Stomach (tissue), 9 donors: ENCODE measurements around the gene PSTPIP1. TPM values are rescaled to one million over a fixed set of nuclear protein-coding genes. Genes with fewer than 3 reads are reported as not detected.

Source experiments
- DNase-seq, 2 donors: peaks; one replicate each; pipeline versions ENCODE4 v3.0.0 to v3.0.0-alpha.2; 2013 to 2019
- H3K27ac ChIP-seq, 5 donors: fragments of 200-600 bp in 4 of 5; sonication (generic) in 4 of 5; one replicate each; pipeline ENCODE4 v1.5.1; 2013 to 2019; ENCODE audit warnings: mild to moderate bottlenecking in 1 of 5, moderate library complexity in 1 of 5
- H3K27me3 ChIP-seq, 3 donors: fragments of 200-600 bp; sonication (generic); one replicate each; pipeline ENCODE4 v1.5.1; 2017 to 2019; ENCODE audit warnings: mixed run types in 1 of 3
- H3K36me3 ChIP-seq, 4 donors: fragments of 200-600 bp; sonication (generic); 1 replicate in 3 of 4; 2 replicates in 1 of 4; pipeline ENCODE4 v1.5.1; 2016 to 2019
- H3K4me1 ChIP-seq, 4 donors: fragments of 200-600 bp; sonication (generic); one replicate each; pipeline ENCODE4 v1.5.1; 2016 to 2019
- H3K4me3 ChIP-seq, 4 donors: fragments of 200-600 bp; sonication (generic) in 3 of 4; one replicate each; pipeline ENCODE4 v1.5.1; 2016 to 2019; ENCODE audit warnings: mild to moderate bottlenecking in 1 of 4
- H3K9me3 ChIP-seq, 4 donors: fragments of 200-600 bp; sonication (generic); one replicate each; pipeline ENCODE4 v1.5.1; 2016 to 2019
- EP300 ChIP-seq: sonication (generic); formaldehyde crosslinking; IDR thresholded peaks from one replicate; pipeline ENCODE4 v1.6.1; 2017; ENCODE audit warnings: antibody characterized with exemption
- POLR2A ChIP-seq, 4 donors: fragments of 450-650 bp; IDR thresholded peaks; one replicate each; pipeline ENCODE4 v1.6.1; 2016; ENCODE audit warnings: antibody characterized with exemption in 4 of 4, control low read depth in 2 of 4, mild to moderate bottlenecking in 1 of 4, moderate library complexity in 1 of 4
- POLR2AphosphoS5 ChIP-seq, 3 donors: sonication (generic); formaldehyde crosslinking; IDR thresholded peaks; one replicate each; pipeline ENCODE4 v1.6.1; 2016; ENCODE audit warnings: antibody characterized with exemption in 3 of 3
- WGBS, 5 donors: extraction: QIAGEN DNeasy Blood & Tissue Kit in 3 of 5; methylation state at CpG; one replicate each; pipeline versions ENCODE4 v1.1.5 to v1.1.7; 2013 to 2018; 5-methylcytosine and 5-hydroxymethylcytosine counted together
- intact Hi-C: fragments of 100-400 bp; cut with DNase I; formaldehyde crosslinking; loops from one replicate; pipeline ENCODE4 v1.15.1; 2023; ENCODE audit warnings: low total_unique reads
- polyA plus RNA-seq, 3 donors: library from polyadenylated mRNA; stranded (reverse); fragments of 200-250 nt; gene quantifications; one replicate each; pipeline ENCODE4 v1.2.3, GENCODE V29; 2013
- total RNA-seq, 5 donors: library from RNA; depleted of rRNA; stranded (reverse); fragments of >200 nt; gene quantifications; one replicate each; pipeline versions ENCODE4 v1.1.0 to v1.2.3, GENCODE V29; 2014 to 2016
- TF ChIP-seq, protein P1 (sequence below), 7 experiments: fragments of 450-650 bp in 4 of 7; fragments of 200-600 bp in 3 of 7; sonication (generic) in 3 of 7; IDR thresholded peaks; one replicate each; pipeline ENCODE4 v1.5.1; 2016 to 2019; ENCODE audit warnings: antibody characterized with exemption in 7 of 7, control low read depth in 2 of 7, mild to moderate bottlenecking in 1 of 7
- donor health status: healthy with polysubstance abuse.
- donor health status: Bipolar disorder and iron deficiency.
- donor health status: healthy.

PSTPIP1 gene
- total and polyA plus RNA-seq, 8 donors = 0.29 to 75.4 (median 5.4) TPM

DNA sequence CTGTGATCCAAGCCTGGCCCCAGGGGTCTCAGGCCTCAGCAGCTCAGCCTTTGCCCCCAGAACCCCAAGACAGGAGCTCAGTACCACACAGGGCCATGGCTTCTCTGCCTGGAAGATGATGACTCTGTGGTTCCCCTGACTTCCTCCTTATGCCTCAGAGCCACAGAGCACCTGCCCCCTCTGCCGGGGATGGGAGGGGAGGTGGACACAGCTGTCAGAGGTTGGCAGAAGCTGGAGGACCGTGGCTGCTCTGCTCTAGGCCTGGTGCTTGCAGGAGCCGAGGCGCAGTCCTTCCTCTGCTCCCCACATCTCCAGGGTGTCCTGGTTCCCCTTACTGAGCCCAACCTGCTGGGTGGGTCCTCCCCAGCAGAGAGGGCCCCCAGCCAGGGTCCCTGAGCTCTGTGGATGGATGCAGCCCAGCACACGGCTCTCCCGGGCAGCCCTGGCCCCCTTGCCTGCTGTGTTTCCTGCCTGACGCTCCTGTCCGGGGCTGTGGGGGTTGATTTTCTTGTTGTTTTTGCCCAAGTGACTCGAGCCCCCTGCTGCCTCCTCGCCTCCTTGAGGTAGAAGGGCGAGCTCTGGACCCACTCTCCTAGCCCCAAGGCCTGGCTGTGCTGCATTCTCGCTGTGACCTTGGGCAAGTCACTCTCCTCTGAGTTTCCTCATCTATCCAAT is 36.6 kb downstream of the PSTPIP1 start:
- Histone ChIP-seq H3K4me3 (no peak overlapping the region), H3K9me3 (no peaks in the 10 kb centered on the region), H3K27ac (no peak overlapping the region), H3K4me1 (peaks cover 7 to 53% (median 15%) of the 10 kb centered on the region in 4 donors), H3K36me3 (peaks cover 0 to 46% (median 3%) of the 10 kb centered on the region in 4 donors), H3K27me3 (peaks cover 0 to 33% (median 12%) of the 10 kb centered on the region in 3 donors)
- intact Hi-C loops = no loop called here
- WGBS, 5 donors = 76 to 94% (median 81%) methylated on average over 7 to 12 of the region's 12 CpGs
- TF ChIP-seq, protein P1, sequence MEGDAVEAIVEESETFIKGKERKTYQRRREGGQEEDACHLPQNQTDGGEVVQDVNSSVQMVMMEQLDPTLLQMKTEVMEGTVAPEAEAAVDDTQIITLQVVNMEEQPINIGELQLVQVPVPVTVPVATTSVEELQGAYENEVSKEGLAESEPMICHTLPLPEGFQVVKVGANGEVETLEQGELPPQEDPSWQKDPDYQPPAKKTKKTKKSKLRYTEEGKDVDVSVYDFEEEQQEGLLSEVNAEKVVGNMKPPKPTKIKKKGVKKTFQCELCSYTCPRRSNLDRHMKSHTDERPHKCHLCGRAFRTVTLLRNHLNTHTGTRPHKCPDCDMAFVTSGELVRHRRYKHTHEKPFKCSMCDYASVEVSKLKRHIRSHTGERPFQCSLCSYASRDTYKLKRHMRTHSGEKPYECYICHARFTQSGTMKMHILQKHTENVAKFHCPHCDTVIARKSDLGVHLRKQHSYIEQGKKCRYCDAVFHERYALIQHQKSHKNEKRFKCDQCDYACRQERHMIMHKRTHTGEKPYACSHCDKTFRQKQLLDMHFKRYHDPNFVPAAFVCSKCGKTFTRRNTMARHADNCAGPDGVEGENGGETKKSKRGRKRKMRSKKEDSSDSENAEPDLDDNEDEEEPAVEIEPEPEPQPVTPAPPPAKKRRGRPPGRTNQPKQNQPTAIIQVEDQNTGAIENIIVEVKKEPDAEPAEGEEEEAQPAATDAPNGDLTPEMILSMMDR (IDR thresholded peaks at IDR 0.05) = no peak
- no peak for TF ChIP-seq POLR2AphosphoS5 (IDR thresholded peaks at IDR 0.05)
- TF ChIP-seq EP300 = no peak
- TF ChIP-seq POLR2A (IDR thresholded peaks at IDR 0.05) = no peak
- DNase-seq = peak; percentile 25 to 68

DNA sequence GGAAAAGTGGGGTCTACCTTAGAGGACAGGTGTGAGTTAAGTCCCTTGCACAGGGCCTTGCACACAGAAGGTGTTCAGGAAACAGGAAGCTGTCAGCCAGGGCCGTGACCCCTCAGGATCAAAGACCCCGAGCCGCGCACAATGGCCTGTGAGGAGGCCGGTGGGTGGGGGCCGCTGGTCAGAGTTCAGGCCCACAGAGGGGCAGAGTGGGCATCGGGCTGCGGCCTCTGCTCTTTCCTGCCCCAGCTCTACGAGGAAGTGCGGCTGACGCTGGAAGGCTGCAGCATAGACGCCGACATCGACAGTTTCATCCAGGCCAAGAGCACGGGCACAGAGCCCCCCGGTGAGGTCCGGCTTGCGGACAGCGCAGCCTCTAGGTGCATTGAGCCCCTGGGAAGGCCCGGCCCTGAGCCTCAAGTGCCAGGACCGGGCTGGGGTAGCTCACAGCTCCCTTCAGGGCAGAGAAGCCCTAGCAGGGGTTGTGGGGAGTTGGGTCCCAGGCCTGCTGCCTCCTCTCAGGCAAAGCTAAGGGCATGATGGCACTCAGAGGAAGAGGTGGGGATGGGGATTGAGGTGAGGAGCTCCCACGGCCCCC is 37.2 kb downstream of the PSTPIP1 start:
- intact Hi-C loops = no loop called here
- 64 to 74% (median 71%) methylated on average over 10 to 22 of the region's 22 CpGs for WGBS, 5 donors
- DNase-seq = peak in 1 of 2 donors; percentile 24
- Histone ChIP-seq H3K27ac (no peak overlapping the region), H3K36me3 (peaks cover 0 to 53% (median 9%) of the 10 kb centered on the region in 4 donors), H3K4me3 (no peak overlapping the region), H3K4me1 (peaks cover 7 to 53% (median 15%) of the 10 kb centered on the region in 4 donors), H3K9me3 (no peaks in the 10 kb centered on the region), H3K27me3 (peaks cover 0 to 33% (median 12%) of the 10 kb centered on the region in 3 donors)
- TF ChIP-seq EP300 (no peak), POLR2A (IDR thresholded peaks at IDR 0.05) (no peak)
- TF ChIP-seq, protein P1 (IDR thresholded peaks at IDR 0.05) = no peak

DNA sequence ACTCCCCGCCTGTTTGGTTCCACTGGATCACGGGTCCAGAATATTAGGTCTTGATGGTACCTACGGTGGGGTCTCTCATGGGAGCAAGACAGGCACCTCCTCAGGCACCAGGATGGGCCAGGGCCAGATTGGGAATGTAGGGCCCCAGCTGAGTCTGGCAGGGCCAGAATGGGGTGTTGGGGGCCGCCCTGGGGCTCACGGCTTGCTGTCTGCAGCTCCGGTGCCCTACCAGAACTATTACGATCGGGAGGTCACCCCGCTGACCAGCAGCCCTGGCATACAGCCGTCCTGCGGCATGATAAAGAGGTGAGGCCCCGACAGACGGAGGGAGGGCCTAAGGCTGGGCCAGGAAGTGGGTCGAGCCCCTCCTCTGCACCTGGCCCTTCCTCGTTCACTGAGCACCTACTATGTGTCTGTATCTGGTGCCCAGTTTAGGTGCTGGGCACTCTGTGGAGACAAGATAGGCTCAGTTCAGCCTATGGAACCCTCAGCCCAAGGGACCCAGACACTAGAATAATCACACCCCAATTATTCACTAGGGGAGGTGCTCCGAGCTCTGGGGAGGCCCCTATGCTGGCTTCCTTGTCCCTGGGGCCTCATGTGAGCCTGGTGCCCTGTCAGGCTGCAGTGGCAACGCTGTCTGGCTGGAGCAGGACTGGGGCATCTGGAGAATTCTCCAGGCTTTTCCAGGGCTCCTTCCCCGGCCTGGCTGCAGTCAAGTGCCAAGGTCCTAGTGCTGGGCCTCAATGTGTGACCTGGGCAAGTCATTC is 37.9 kb downstream of the PSTPIP1 start:
- Histone ChIP-seq H3K36me3 (peaks cover 0 to 54% (median 16%) of the 10 kb centered on the region in 4 donors), H3K4me1 (peaks cover 7 to 51% (median 12%) of the 10 kb centered on the region in 4 donors), H3K4me3 (no peak overlapping the region), H3K27me3 (peaks cover 0 to 31% (median 12%) of the 10 kb centered on the region in 3 donors), H3K9me3 (no peaks in the 10 kb centered on the region), H3K27ac (no peak overlapping the region)
- DNase-seq = peak in 1 of 2 donors; percentile 25
- TF ChIP-seq, protein P1 (IDR thresholded peaks at IDR 0.05) = no peak
- no peak for TF ChIP-seq POLR2A (IDR thresholded peaks at IDR 0.05)
- no peak for TF ChIP-seq POLR2AphosphoS5 (IDR thresholded peaks at IDR 0.05)
- no peak for TF ChIP-seq EP300
- WGBS, 5 donors = 53 to 73% (median 61%) methylated on average over 8 to 18 of the region's 18 CpGs
- intact Hi-C loops = no loop called here

DNA sequence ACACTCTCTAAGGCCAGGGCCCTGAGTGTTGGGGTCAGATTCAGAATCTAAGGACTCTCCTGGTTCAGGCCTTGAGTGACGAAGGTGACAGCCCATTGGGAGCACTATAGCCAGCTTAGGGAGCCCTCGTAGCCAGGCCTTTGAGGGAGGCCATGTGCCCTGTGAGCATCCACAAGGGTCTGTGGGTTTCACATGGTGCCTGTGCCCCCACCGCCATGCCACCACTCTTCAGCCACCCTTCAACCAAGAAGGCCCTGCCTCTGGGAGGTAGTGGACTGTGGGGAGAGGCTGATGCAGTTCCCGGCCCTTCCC is 38.4 kb downstream of the PSTPIP1 start:
- WGBS, 5 donors = 89 to 98% (median 94%) methylated on average over 4 of the region's 4 CpGs
- Histone ChIP-seq H3K27ac (no peak overlapping the region), H3K27me3 (peaks cover 0 to 26% (median 7%) of the 10 kb centered on the region in 3 donors), H3K4me3 (no peak overlapping the region), H3K9me3 (no peaks in the 10 kb centered on the region), H3K36me3 (peaks cover 0 to 51% (median 17%) of the 10 kb centered on the region in 4 donors), H3K4me1 (peaks cover 2 to 46% (median 7%) of the 10 kb centered on the region in 4 donors)
- TF ChIP-seq, protein P1 (IDR thresholded peaks at IDR 0.05) = no peak
- no peak for TF ChIP-seq POLR2A (IDR thresholded peaks at IDR 0.05)
- TF ChIP-seq POLR2AphosphoS5 (IDR thresholded peaks at IDR 0.05) = no peak
- TF ChIP-seq EP300 = no peak
- intact Hi-C loops = no loop called here
- DNase-seq = peak in 1 of 2 donors; percentile 23
